Esophagus muscularis mucosa (tissue), 3 donors: ENCODE results near the gene GCNT4.
"Not testable (repeated sequence)": the region's sequence is repeated elsewhere in the genome, so short reads cannot be mapped to it uniquely, and the experiment has no call there.

ENCODE experiments used
- CTCF ChIP-seq, 3 experiments: fragments of 200-600 bp in 2 of 3; fragments of 450-650 bp in 1 of 3; sonication (generic) in 2 of 3; IDR thresholded peaks; one replicate each; pipeline ENCODE4 v1.5.1; 2017 to 2019; ENCODE audit warnings: antibody characterized with exemption in 3 of 3, mild to moderate bottlenecking in 2 of 3, moderate library complexity in 1 of 3
- POLR2A ChIP-seq: fragments of 450-650 bp; IDR thresholded peaks from one replicate; pipeline ENCODE4 v1.6.1; 2017; ENCODE audit warnings: antibody characterized with exemption, moderate library complexity, mild to moderate bottlenecking, low read depth
- POLR2AphosphoS5 ChIP-seq, 2 donors: sonication (generic); formaldehyde crosslinking; IDR thresholded peaks; one replicate each; pipeline ENCODE4 v1.6.1; 2017; ENCODE audit warnings: antibody characterized with exemption in 2 of 2

DNA sequence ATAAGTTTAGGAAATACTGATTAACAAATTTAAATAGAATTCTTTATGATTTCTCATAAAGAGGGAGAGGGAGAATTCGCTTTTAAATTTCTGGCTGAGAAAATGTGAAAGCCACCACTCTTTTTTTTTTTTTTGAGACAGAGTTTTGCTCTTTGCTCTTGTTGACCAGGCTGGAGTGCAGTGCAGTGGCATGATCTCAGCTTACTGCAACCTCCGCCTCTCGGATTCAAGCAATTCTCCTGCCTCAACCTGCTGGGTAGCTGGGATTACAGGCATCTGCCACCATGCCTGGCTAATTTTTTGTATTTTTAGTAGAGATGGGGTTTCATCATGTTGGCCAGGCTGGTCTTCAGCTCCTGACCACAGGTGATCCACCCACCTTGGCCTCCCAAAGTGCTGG is 27.0 kb upstream of the GCNT4 start:
- not testable (repeated sequence) for TF ChIP-seq CTCF (IDR thresholded peaks at IDR 0.05); POLR2A; POLR2AphosphoS5 (IDR thresholded peaks at IDR 0.05)
